Lower lobe of right lung (tissue), 2 donors: ENCODE data around the gene CD46. TPM values are rescaled to one million over a fixed set of nuclear protein-coding genes. Genes with fewer than 3 reads are reported as not detected.
A peak's percentile ranks its signal among the peaks of the same experiment; 100 is the strongest.

Experiments
- ATAC-seq, 2 donors: fragments of 200-7000 bp; cut with Tn5 transposase; one replicate each; pipeline ENCODE4 v1.9.1; 2020 to 2022; ENCODE audit warnings: mild to moderate bottlenecking in 2 of 2, moderate library complexity in 2 of 2
- DNase-seq: peaks from one replicate; pipeline ENCODE4 v3.0.0-alpha.2; 2020
- H3K27ac ChIP-seq: fragments of 200-600 bp; one replicate; pipeline ENCODE4 v1.8.0; 2022
- H3K27me3 ChIP-seq: fragments of 200-600 bp; one replicate; pipeline ENCODE4 v1.8.0; 2022; ENCODE audit warnings: low read depth
- H3K36me3 ChIP-seq: fragments of 200-600 bp; one replicate; pipeline ENCODE4 v1.8.0; 2022; ENCODE audit warnings: mild to moderate bottlenecking
- H3K4me1 ChIP-seq: fragments of 200-600 bp; one replicate; pipeline ENCODE4 v1.8.0; 2022
- H3K4me3 ChIP-seq: fragments of 200-600 bp; one replicate; pipeline ENCODE4 v1.8.0; 2022; ENCODE audit warnings: mild to moderate bottlenecking
- H3K9me3 ChIP-seq: fragments of 200-600 bp; one replicate; pipeline ENCODE4 v1.8.0; 2022
- CTCF ChIP-seq: fragments of 200-600 bp; IDR thresholded peaks from one replicate; pipeline ENCODE4 v1.8.0; 2022; ENCODE audit warnings: antibody characterized with exemption, mild to moderate bottlenecking
- intact Hi-C: fragments of 100-400 bp; cut with DNase I; formaldehyde crosslinking; loops from one replicate; pipeline ENCODE4 v1.11.0; 2022
- total RNA-seq: library from RNA; stranded (reverse); fragmentation: NEBNext Ultra II Directional; extraction: Animal tissue kit (Norgen Biotek cat#: 25700); gene quantifications from one replicate; pipeline ENCODE4 v1.2.1, GENCODE V29; 2021
- donor health status: DM: no; HTN: yes; CAD: no; lungs with severe emphysema.

Gene CD46
- total RNA-seq, 1 donor from 2014 or later, result 302 TPM

GRCh38 chr1:207806531-207807325 is 54.9 kb downstream of the CD46 start:
- TF ChIP-seq CTCF, result no peak
- ATAC-seq (peak in 1 of 2 donors; percentile 1), DNase-seq (no peak)
- Histone ChIP-seq H3K27me3 (no peaks in the 10 kb centered on the region), H3K4me3 (no peak overlapping the region), H3K36me3 (peaks cover 100% of the 10 kb centered on the region), H3K9me3 (no peaks in the 10 kb centered on the region), H3K4me1 (peaks cover 100% of the 10 kb centered on the region), H3K27ac (peak overlapping the region; percentile 72)
- intact Hi-C loops, result no loop called here

- Histone ChIP-seq H3K4me1 (peaks cover 100% of the 10 kb centered on the region), H3K36me3 (peaks cover 100% of the 10 kb centered on the region), H3K9me3 (no peaks in the 10 kb centered on the region), H3K27me3 (no peaks in the 10 kb centered on the region), H3K4me3 (no peak overlapping the region), H3K27ac (peak overlapping the region; percentile 72)
- TF ChIP-seq CTCF, result no peak
- intact Hi-C loops, result no loop called here
- peak; percentile 8 to 20 for ATAC-seq
- no peak for DNase-seq
Measured at GRCh38 chr1:207807326-207807689, 55.5 kb downstream of the CD46 start.

GRCh38 chr1:207807690-207808321 is 56.0 kb downstream of the CD46 start:
- intact Hi-C loops, result no loop called here
- Histone ChIP-seq H3K27ac (peak overlapping the region; percentile 72), H3K4me3 (no peak overlapping the region), H3K9me3 (no peaks in the 10 kb centered on the region), H3K27me3 (no peaks in the 10 kb centered on the region), H3K4me1 (peaks cover 100% of the 10 kb centered on the region), H3K36me3 (peaks cover 100% of the 10 kb centered on the region)
- no peak for TF ChIP-seq CTCF
- ATAC-seq (peak; percentile 61), DNase-seq (peak; percentile 67)

GRCh38 chr1:207808322-207808705 is 56.5 kb downstream of the CD46 start:
- ATAC-seq (peak in 1 of 2 donors; percentile 10), DNase-seq (no peak)
- Histone ChIP-seq H3K4me3 (no peak overlapping the region), H3K9me3 (no peaks in the 10 kb centered on the region), H3K4me1 (peaks cover 100% of the 10 kb centered on the region), H3K27ac (peak overlapping the region; percentile 72), H3K36me3 (peaks cover 100% of the 10 kb centered on the region), H3K27me3 (no peaks in the 10 kb centered on the region)
- TF ChIP-seq CTCF, result no peak
- intact Hi-C loops, result no loop called here

GRCh38 chr1:207808911-207809555 is 57.2 kb downstream of the CD46 start:
- H3K4me1 ChIP-seq, result peaks cover 100% of the 10 kb centered on the region
- no peak for DNase-seq
- no peak for TF ChIP-seq CTCF
- H3K4me3 ChIP-seq, result no peak overlapping the region
- no peaks in the 10 kb centered on the region for H3K27me3 ChIP-seq
- no peak for ATAC-seq
- no peaks in the 10 kb centered on the region for H3K9me3 ChIP-seq
- intact Hi-C loops, result no loop called here
- peak overlapping the region; percentile 72 for H3K27ac ChIP-seq
- peaks cover 100% of the 10 kb centered on the region for H3K36me3 ChIP-seq
